Erythroblast (primary cell): ENCODE measurements around the gene HMGXB3.

Source experiments
- DNase-seq, 2 experiments: peaks; one replicate each; lab custom pipeline; 2025; lab: John Stamatoyannopoulos, UW
- GATA1 ChIP-seq: IDR thresholded peaks from 2 replicates; pipeline ENCODE4 v1.6.1; 2011; ENCODE audit warnings: low read depth, mild to moderate bottlenecking, control low read depth, low read length, moderate library complexity
- POLR2A ChIP-seq: IDR thresholded peaks from 2 replicates; pipeline ENCODE4 v1.6.1; 2011; ENCODE audit warnings: mild to moderate bottlenecking, low read length

The HMGXB3 gene

GRCh38 chr5:150042459-150042858 is 41.9 kb downstream of the HMGXB3 start:
- TF ChIP-seq POLR2A (no peak), GATA1 (no peak)
- no peak for DNase-seq

DNA sequence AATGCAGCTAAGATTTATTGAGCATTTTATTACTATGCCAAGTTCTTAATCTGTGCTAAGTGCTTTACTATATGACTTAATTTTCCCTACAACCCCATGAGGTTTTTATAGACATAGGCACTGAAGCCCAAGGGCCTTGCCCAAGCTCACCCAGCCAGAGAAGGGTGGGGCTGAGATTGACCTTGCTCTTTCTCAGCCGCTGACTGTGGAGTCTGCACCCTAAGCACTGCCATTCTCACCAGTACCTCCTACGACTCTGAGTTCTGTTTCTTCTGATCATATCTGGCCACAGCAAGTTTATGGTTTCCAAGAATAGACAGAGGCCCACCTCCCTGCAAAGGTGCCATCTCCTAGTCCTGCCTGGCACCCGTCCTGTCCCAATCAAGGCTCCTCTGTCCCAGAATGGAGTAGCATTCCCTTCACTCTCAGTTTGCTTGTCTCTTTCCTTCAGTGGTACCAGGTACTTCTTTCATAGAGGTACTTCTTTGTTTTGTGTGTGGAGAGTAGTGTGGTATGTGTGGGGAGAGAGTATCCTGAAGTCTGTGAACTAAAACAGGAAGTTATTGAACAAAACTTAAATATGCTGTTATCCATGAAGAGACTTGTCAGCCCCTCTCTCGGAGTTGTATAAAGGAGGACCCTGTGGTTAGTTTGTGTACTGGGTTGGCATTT is 43.3 kb downstream of the HMGXB3 start:
- no peak for DNase-seq
- TF ChIP-seq POLR2A (no peak), GATA1 (no peak)

GRCh38 chr5:150044329-150044681 is 43.8 kb downstream of the HMGXB3 start:
- TF ChIP-seq GATA1 (no peak), POLR2A (no peak)
- DNase-seq: peak; percentile 28 to 62

GRCh38 chr5:150044712-150045111 is 44.2 kb downstream of the HMGXB3 start:
- TF ChIP-seq GATA1: no peak
- TF ChIP-seq POLR2A: no peak
- DNase-seq: no peak

DNA sequence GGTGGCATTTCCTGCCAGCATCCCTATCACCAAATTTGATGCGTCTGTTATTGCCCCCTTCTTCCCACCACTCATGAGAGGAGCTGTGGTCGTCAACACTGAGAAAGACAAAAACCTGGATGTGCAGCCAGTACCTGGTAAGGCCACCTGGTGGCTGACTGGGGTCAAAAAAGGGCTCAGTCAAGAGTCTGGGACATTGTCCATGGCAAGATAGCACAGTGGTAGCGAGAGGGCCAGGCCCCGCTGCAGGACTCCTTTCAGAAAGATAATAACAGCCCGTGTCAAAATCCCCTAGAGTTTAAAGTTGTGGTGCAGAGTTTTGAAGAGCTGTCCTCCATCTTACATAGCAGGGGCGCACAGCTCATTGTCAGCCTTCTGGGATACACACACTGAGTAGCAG is 45.0 kb downstream of the HMGXB3 start:
- no peak for TF ChIP-seq POLR2A
- TF ChIP-seq GATA1: no peak
- DNase-seq: peak; percentile 48 to 64

DNA sequence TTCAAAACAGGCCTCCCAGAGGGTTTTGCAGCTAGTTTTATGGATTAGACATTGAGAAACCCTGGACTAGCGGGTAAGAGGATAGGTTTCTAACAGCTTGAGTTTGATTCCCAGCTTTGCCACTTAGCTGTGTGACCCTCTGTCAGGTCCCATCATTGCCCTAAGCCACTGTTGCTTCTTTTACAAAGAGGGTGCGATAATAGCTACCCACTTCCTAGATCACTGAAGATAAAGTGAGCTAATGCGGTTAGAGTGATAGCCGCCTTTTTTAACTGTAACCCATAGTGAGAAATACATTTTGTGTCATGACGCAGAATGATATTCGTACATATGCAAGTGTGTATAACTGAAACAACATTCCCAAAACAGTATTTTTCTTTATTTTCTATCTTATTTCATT is 45.5 kb downstream of the HMGXB3 start:
- peak in 1 of 2 experiments; percentile 22 for DNase-seq
- TF ChIP-seq POLR2A (no peak), GATA1 (no peak)

- peak; percentile 18 to 39 for DNase-seq
Measured at GRCh38 chr5:150050172-150050811, 49.8 kb downstream of the HMGXB3 start.

DNA sequence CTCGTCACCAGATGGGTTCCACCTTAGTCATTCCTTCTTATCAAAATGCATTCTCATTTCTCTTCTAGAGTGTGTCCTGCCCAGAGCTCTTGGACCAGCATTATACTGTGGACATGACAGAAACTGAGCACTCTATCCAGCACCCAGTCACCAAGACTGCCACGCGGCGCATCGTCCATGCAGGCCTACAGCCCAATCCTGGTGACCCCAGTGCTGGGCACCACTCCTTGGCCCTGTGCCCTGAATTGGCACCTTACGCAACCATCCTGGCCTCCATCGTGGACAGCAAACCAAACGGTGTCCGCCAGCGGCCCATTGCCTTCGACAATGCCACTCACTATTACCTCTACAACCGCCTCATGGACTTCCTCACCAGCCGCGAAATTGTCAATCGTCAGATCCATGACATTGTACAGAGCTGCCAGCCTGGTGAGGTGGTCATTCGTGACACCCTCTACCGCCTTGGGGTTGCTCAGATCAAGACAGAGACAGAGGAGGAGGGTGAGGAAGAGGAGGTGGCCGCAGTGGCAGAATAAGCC is 51.2 kb downstream of the HMGXB3 start:
- DNase-seq: peak in 1 of 2 experiments; percentile 11
- no peak for TF ChIP-seq GATA1
- TF ChIP-seq POLR2A: no peak

- TF ChIP-seq GATA1 (no peak), POLR2A (no peak)
- DNase-seq: no peak
Measured at GRCh38 chr5:150052226-150052955, 51.9 kb downstream of the HMGXB3 start.

DNA sequence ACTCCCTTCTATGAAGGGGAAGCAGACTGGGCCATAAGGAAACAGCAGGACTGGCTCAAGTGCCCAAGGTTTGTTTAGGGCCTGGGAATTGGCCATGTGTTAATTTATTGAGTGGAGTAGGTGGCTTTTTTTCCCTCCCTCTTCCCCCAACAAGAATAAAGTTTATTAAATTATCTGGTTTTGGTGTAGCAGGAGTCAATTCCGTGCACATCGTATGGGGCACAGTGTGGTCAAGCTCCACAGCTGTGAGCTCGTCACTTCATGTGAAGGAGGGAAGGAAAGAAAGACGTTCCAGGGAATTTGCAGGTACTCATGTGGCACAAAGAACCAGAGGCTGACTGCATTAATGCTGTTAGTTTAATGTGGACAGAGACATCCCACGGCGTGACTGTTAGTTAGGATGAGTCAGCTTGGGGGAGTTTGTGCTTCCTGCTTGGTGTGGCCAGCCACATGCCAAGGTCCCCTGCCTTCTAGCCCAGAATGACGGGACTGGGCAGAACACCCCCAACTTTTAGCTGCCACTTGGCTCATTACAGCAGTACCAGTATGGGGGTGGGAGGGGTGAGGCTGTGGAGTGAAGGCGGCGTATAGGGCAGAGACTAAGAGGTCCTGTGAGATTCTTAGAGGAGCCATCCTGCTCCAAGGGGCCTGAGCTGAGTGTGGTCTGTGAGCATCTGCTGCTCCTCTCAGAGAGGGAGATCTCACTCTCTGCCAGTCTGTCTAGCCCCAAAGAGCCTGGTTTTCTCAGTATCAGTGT is 52.6 kb downstream of the HMGXB3 start:
- peak in 1 of 2 experiments; percentile 17 for DNase-seq
- TF ChIP-seq POLR2A (no peak), GATA1 (no peak)

DNA sequence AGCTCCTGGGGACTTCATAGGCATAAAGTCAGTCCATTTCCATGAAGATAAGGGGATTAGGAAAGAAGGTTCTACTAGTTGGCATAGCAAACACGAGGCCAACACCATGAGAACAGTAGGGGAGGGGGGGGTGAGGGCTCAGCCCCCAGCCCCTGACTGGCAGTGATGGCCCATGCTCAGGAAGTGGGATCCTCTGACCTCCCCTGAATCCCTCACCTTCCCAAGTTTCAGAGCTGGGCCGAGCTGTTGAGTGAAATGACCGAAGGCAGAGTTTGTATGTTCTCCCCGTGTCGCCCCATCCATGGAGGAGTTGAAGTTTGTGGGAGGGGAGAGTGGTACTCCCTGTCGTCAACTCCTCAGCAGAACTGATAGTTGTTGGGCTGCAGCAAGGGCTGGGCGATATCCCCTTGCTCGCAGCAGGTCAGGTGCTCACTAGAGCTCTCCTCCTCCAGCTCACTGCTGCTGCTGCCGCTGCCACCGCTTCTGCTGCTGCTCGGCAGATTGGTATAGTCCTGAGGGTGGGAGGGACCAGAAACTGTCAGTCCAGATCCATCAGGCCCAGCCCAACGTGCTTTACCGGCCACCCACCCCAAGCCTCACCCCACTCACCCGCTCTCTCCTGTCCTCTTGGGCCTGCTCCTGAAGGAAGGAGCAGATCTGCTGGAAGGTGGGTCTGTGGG is 53.3 kb downstream of the HMGXB3 start:
- no peak for DNase-seq
- TF ChIP-seq POLR2A (no peak), GATA1 (no peak)

DNA sequence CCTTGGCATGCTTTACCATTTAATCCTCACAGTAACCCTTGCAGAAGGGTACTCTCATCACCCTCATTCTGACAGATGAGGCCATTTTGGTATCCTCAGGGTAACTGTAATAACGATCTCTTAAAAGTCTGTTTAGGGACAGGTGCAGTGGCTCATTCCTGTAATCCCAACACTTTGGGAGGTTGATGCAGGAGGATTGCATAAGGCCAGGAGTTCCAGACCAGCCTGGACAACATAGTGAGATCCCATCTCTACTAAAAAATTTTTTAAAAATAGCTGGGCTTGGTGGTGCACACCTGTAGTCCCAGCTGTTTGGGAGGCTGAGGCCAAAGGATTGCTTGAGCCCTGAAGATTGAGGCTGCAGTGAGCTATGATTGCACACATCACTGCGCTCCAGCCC is 54.0 kb downstream of the HMGXB3 start:
- no peak for DNase-seq
- TF ChIP-seq POLR2A: no peak
- TF ChIP-seq GATA1: no peak
